HuH-7 (cell line): ENCODE results near the gene SLITRK2.

Experiments used
- DNase-seq: peaks from one replicate; pipeline ENCODE4 v3.0.0; 2011; ENCODE audit warnings: low spot score

Gene SLITRK2

DNA sequence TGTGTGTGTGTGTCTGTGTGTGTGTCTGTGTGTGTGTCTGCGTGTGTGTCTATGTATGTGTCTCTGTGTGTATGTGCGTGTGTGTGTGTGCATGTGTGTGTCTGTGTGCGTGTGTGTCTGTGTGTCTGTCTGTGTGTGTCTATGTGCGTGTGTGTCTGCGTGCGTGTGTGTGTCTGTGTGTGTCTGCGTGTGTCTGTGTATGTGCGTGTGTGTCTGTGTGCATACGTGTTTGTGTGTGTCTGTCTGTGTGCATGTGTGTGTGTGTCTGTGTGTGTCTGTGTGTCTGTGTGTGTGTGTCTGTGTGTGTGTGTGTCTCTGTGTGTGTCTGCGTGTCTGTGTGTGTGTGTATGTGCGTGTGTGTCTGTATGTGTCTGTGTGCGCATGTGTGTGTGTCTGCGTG is 35.6 kb downstream of the SLITRK2 start:
- no peak for DNase-seq

GRCh38 chrX:145856181-145856580 is 38.6 kb downstream of the SLITRK2 start:
- DNase-seq, result no peak

GRCh38 chrX:145861818-145862217 is 44.2 kb downstream of the SLITRK2 start:
- no peak for DNase-seq

GRCh38 chrX:145865082-145865481 is 47.5 kb downstream of the SLITRK2 start:
- DNase-seq, result no peak
